Mesendoderm (in vitro differentiated cells): Measurements from ENCODE around the gene DUSP9.
"Not testable (repeated sequence)": the region's sequence is repeated elsewhere in the genome, so short reads cannot be mapped to it uniquely, and the experiment has no call there.

Experiments
- DNase-seq: peaks from one replicate; pipeline ENCODE4 v3.0.0; 2013
- H2AK5ac ChIP-seq: 2 replicates; pipeline ENCODE4 v1.6.1; 2013; ENCODE audit warnings: low read length, inconsistent platforms
- H2BK120ac ChIP-seq: 2 replicates; pipeline ENCODE4 v1.6.1; 2013; ENCODE audit warnings: low read depth, mild to moderate bottlenecking, low read length, moderate library complexity, mixed read lengths
- H2BK15ac ChIP-seq: replicated peaks from 2 replicates; pipeline ENCODE4 v1.6.1; 2013; ENCODE audit warnings: low read depth, mild to moderate bottlenecking, moderate library complexity
- H2BK5ac ChIP-seq: 2 replicates; pipeline ENCODE4 v1.6.1; 2013; ENCODE audit warnings: low read length, inconsistent platforms
- H3K18ac ChIP-seq: 2 replicates; pipeline ENCODE4 v1.6.1; 2013; ENCODE audit warnings: mild to moderate bottlenecking, low read length, mixed read lengths
- H3K23ac ChIP-seq: one replicate; pipeline ENCODE4 v1.6.1; 2013; ENCODE audit warnings: low read length
- H3K27ac ChIP-seq: 2 replicates; pipeline ENCODE4 v1.5.1; 2013; ENCODE audit warnings: low read depth, mild to moderate bottlenecking, inconsistent platforms, low read length, moderate library complexity
- H3K27me3 ChIP-seq: 2 replicates; pipeline ENCODE4 v1.6.1; 2013; ENCODE audit warnings: low read length, control low read depth, mild to moderate bottlenecking, inconsistent platforms; ENCODE audit not compliant: insufficient read depth, poor library complexity
- H3K36me3 ChIP-seq: 2 replicates; pipeline ENCODE4 v1.6.1; 2013; ENCODE audit warnings: low read length, inconsistent platforms; ENCODE audit not compliant: control insufficient read depth, insufficient read depth
- H3K4ac ChIP-seq: one replicate; pipeline ENCODE4 v1.6.1; 2013; ENCODE audit warnings: low read depth, mild to moderate bottlenecking, low read length, moderate library complexity
- H3K4me1 ChIP-seq: 2 replicates; pipeline ENCODE4 v1.6.1; 2013; ENCODE audit warnings: low read depth, low read length, inconsistent platforms; ENCODE audit not compliant: control insufficient read depth
- H3K4me2 ChIP-seq: 2 replicates; pipeline ENCODE4 v1.6.1; 2013; ENCODE audit warnings: low read length
- H3K4me3 ChIP-seq: 2 replicates; pipeline ENCODE4 v1.5.1; 2013; ENCODE audit warnings: mild to moderate bottlenecking, low read length
- H3K56ac ChIP-seq: one replicate; pipeline ENCODE4 v1.6.1; 2013; ENCODE audit warnings: low read length
- H3K79me1 ChIP-seq: 2 replicates; pipeline ENCODE4 v1.6.1; 2013; ENCODE audit warnings: low read length, inconsistent platforms
- H3K79me2 ChIP-seq: 2 replicates; pipeline ENCODE4 v1.6.1; 2013; ENCODE audit warnings: mild to moderate bottlenecking, low read length; ENCODE audit not compliant: control insufficient read depth, insufficient read depth
- H3K9ac ChIP-seq: 2 replicates; pipeline ENCODE4 v1.6.1; 2013; ENCODE audit warnings: low read length, inconsistent platforms
- H4K5ac ChIP-seq: one replicate; pipeline ENCODE4 v1.6.1; 2013; ENCODE audit warnings: low read length
- H4K8ac ChIP-seq: one replicate; pipeline ENCODE4 v1.6.1; 2013; ENCODE audit warnings: low read depth, mild to moderate bottlenecking, control low read depth, low read length, moderate library complexity
- WGBS: extraction: QIAGEN DNeasy Blood & Tissue Kit; methylation state at CpG from one replicate; pipeline ENCODE4 v1.1.7; 2013; ENCODE audit warnings: low lambda C conversion rate, missing lambda C conversion rate; ENCODE audit not compliant: insufficient coverage; ENCODE audit errors: extremely low coverage; 5-methylcytosine and 5-hydroxymethylcytosine counted together

DUSP9 gene

DNA sequence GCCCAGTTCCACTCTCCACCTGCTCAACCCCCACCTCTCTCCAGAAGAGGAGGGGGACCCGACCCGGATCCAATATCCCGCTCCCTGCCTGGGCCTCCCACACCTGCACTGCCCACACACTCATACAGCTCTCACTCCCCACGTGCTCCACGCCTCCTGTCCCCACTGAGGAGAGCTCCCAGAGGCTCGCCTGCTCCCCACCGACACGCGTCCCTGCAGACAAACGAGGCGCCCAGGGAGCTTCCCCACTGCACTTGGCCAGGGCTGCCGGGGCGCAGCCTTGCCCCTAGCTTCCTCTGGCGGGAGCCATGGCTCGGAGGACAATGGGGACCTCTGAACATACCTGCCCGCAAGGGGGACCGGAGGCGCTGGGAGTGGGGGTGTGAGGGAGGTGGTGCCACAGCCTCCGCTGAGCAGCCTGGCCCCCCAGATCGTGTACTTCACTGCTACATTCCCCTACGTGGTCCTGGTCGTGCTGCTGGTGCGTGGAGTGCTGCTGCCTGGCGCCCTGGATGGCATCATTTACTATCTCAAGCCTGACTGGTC is 45.7 kb downstream of the DUSP9 start:
- H4K8ac ChIP-seq = no peak overlapping the region
- WGBS = no CpG with 5 or more reads among the region's 24 CpGs
- H3K4ac ChIP-seq = no peak overlapping the region
- no peak overlapping the region for H3K4me2 ChIP-seq
- H3K27me3 ChIP-seq = no peaks in the 10 kb centered on the region
- no peak overlapping the region for H2BK15ac ChIP-seq
- H4K5ac ChIP-seq = no peak overlapping the region
- H2BK5ac ChIP-seq = no peak overlapping the region
- no peaks in the 10 kb centered on the region for H3K4me1 ChIP-seq
- no peak overlapping the region for H3K9ac ChIP-seq
- no peak overlapping the region for H3K56ac ChIP-seq
- H3K27ac ChIP-seq = no peak overlapping the region
- H2AK5ac ChIP-seq = no peak overlapping the region
- no peak overlapping the region for H2BK120ac ChIP-seq
- H3K36me3 ChIP-seq = no peaks in the 10 kb centered on the region
- H3K79me2 ChIP-seq = no peaks in the 10 kb centered on the region
- no peaks in the 10 kb centered on the region for H3K79me1 ChIP-seq
- H3K4me3 ChIP-seq = no peak overlapping the region
- no peak for DNase-seq
- H3K18ac ChIP-seq = no peak overlapping the region
- H3K23ac ChIP-seq = no peak overlapping the region

DNA sequence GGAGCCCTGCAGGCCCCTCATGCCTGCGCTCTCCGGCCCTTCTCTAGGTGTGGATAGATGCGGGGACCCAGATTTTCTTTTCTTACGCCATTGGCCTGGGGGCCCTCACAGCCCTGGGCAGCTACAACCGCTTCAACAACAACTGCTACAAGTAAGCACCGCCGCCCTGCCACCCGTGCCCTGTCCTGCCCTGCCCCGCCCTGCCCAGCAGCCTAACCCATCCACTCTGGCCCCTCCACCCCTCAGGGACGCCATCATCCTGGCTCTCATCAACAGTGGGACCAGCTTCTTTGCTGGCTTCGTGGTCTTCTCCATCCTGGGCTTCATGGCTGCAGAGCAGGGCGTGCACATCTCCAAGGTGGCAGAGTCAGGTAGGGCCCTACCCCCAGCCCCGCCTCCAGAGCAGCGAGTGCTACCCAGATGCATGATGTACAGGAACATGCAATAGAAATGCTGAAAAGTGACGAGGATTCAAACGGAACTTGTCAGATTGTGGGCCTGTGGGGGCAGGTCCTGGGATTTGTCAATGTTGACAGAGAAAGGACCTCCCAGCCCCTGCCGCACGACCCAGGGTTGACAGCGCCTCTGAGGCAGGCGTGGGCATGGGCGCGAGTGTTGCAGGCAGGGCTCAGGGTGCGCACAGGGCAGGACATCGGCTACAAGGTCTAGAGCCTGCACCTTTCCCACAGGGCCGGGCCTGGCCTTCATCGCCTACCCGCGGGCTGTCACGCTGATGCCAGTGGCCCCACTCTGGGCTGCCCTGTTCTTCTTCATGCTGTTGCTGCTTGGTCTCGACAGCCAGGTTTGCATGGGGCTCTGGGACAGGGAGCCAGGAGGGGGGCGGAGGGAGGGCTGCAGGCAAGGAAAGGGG is 46.4 kb downstream of the DUSP9 start:
- no peak overlapping the region for H2BK15ac ChIP-seq
- WGBS = no CpG with 5 or more reads among the region's 31 CpGs

DNA sequence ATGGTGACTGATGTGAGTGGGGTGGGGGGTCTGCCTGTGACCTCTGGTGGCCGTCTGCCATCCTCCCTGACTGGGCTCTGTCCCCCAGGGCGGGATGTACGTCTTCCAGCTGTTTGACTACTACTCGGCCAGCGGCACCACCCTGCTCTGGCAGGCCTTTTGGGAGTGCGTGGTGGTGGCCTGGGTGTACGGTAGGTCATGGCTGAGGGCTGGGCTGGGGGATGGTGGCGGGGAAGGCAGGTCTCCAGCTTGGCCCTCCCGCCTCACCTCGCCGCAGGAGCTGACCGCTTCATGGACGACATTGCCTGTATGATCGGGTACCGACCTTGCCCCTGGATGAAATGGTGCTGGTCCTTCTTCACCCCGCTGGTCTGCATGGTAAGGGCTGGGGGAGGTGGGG is 47.3 kb downstream of the DUSP9 start:
- not testable (repeated sequence) for H2AK5ac ChIP-seq, H4K5ac ChIP-seq, H3K18ac ChIP-seq, H2BK15ac ChIP-seq, H2BK120ac ChIP-seq, H3K4me2 ChIP-seq, H3K27me3 ChIP-seq, DNase-seq, H3K9ac ChIP-seq, H3K4me1 ChIP-seq, H3K36me3 ChIP-seq, H3K79me2 ChIP-seq, H3K4me3 ChIP-seq, H3K23ac ChIP-seq, H3K56ac ChIP-seq, H2BK5ac ChIP-seq, H4K8ac ChIP-seq, H3K27ac ChIP-seq, H3K4ac ChIP-seq, H3K79me1 ChIP-seq
- WGBS = no CpG with 5 or more reads among the region's 16 CpGs

More for the DNA sequence above, 46.4 kb downstream of the DUSP9 start:
- Histone ChIP-seq H3K18ac (no peak overlapping the region), H3K9ac (no peak overlapping the region), H2BK120ac (no peak overlapping the region), H3K79me1 (no peaks in the 10 kb centered on the region), H3K27ac (no peak overlapping the region), H3K56ac (no peak overlapping the region), H2AK5ac (no peak overlapping the region), H3K23ac (no peak overlapping the region), H3K27me3 (no peaks in the 10 kb centered on the region), H3K79me2 (no peaks in the 10 kb centered on the region), H3K4me1 (no peaks in the 10 kb centered on the region), H3K4me3 (no peak overlapping the region), H4K5ac (no peak overlapping the region), H2BK5ac (no peak overlapping the region), H3K36me3 (no peaks in the 10 kb centered on the region), H3K4me2 (no peak overlapping the region), H4K8ac (no peak overlapping the region), H3K4ac (no peak overlapping the region)
- no peak for DNase-seq

DNA sequence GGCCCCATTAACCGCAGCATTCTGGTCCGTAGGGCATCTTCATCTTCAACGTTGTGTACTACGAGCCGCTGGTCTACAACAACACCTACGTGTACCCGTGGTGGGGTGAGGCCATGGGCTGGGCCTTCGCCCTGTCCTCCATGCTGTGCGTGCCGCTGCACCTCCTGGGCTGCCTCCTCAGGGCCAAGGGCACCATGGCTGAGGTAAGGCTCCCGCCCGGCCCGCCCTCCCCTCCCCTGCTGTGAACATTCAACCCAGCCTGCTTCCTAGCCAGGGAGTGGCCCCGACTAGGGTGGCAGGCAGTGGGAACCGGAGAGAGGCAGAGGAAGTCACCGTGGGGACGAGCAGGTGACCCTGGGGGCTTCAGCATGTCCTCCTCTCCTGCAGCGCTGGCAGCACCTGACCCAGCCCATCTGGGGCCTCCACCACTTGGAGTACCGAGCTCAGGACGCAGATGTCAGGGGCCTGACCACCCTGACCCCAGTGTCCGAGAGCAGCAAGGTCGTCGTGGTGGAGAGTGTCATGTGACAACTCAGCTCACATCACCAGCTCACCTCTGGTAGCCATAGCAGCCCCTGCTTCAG is 47.8 kb downstream of the DUSP9 start:
- Histone ChIP-seq H3K36me3 (no peaks in the 10 kb centered on the region), H2BK15ac (no peak overlapping the region), H3K56ac (no peak overlapping the region), H3K27ac (no peak overlapping the region), H3K4ac (no peak overlapping the region), H3K79me2 (no peaks in the 10 kb centered on the region), H3K4me2 (no peak overlapping the region), H4K8ac (no peak overlapping the region), H3K4me1 (no peaks in the 10 kb centered on the region), H2BK120ac (no peak overlapping the region), H3K9ac (no peak overlapping the region), H2AK5ac (no peak overlapping the region), H4K5ac (no peak overlapping the region), H3K27me3 (no peaks in the 10 kb centered on the region), H2BK5ac (no peak overlapping the region), H3K79me1 (no peaks in the 10 kb centered on the region), H3K18ac (no peak overlapping the region), H3K4me3 (no peak overlapping the region), H3K23ac (no peak overlapping the region)
- DNase-seq = no peak
- WGBS = no CpG with 5 or more reads among the region's 23 CpGs

DNA sequence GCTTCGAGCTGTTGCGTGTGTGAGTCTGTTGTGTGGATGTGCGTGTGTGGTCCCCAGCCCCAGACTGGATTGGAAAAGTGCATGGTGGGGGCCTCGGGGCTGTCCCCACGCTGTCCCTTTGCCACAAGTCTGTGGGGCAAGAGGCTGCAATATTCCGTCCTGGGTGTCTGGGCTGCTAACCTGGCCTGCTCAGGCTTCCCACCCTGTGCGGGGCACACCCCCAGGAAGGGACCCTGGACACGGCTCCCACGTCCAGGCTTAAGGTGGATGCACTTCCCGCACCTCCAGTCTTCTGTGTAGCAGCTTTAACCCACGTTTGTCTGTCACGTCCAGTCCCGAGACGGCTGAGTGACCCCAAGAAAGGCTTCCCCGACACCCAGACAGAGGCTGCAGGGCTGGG is 49.1 kb downstream of the DUSP9 start:
- no peaks in the 10 kb centered on the region for H3K79me1 ChIP-seq
- H3K27ac ChIP-seq = no peak overlapping the region
- no peak overlapping the region for H2BK5ac ChIP-seq
- H3K79me2 ChIP-seq = no peaks in the 10 kb centered on the region
- H3K27me3 ChIP-seq = no peaks in the 10 kb centered on the region
- no peak overlapping the region for H4K8ac ChIP-seq
- no peak overlapping the region for H2BK120ac ChIP-seq
- no peaks in the 10 kb centered on the region for H3K4me1 ChIP-seq
- no peak overlapping the region for H3K23ac ChIP-seq
- H2AK5ac ChIP-seq = no peak overlapping the region
- no peak overlapping the region for H3K4me3 ChIP-seq
- no peak overlapping the region for H3K56ac ChIP-seq
- H2BK15ac ChIP-seq = no peak overlapping the region
- no peak overlapping the region for H4K5ac ChIP-seq
- no peak overlapping the region for H3K4me2 ChIP-seq
- H3K18ac ChIP-seq = no peak overlapping the region
- H3K36me3 ChIP-seq = no peaks in the 10 kb centered on the region
- DNase-seq = no peak
- H3K4ac ChIP-seq = no peak overlapping the region
- H3K9ac ChIP-seq = no peak overlapping the region
- no CpG with 5 or more reads among the region's 15 CpGs for WGBS
